Suprapubic skin (tissue), 4 donors: Measurements from ENCODE around the gene GPR176. TPM values are rescaled to one million over a fixed set of nuclear protein-coding genes. Genes with fewer than 3 reads are reported as not detected.

Experiments
- DNase-seq, 2 donors: peaks; one replicate each; pipeline ENCODE4 v3.0.0-alpha.2; 2019; ENCODE audit warnings: low spot score in 2 of 2
- H3K27ac ChIP-seq: fragments of 200-600 bp; sonication (generic); one replicate; pipeline ENCODE4 v1.5.1; 2019
- H3K27me3 ChIP-seq: fragments of 200-600 bp; sonication (generic); one replicate; pipeline ENCODE4 v1.5.1; 2019
- H3K36me3 ChIP-seq: fragments of 200-600 bp; sonication (generic); one replicate; pipeline ENCODE4 v1.5.1; 2019
- H3K4me1 ChIP-seq: fragments of 200-600 bp; sonication (generic); one replicate; pipeline ENCODE4 v1.5.1; 2019
- H3K4me3 ChIP-seq: fragments of 200-600 bp; sonication (generic); one replicate; pipeline ENCODE4 v1.5.1; 2019; ENCODE audit warnings: mild to moderate bottlenecking
- H3K9me3 ChIP-seq: fragments of 200-600 bp; sonication (generic); one replicate; pipeline ENCODE4 v1.5.1; 2019
- CTCF ChIP-seq, 2 donors: fragments of 200-600 bp in 1 of 2; fragments of 450-650 bp in 1 of 2; sonication (generic) in 1 of 2; IDR thresholded peaks; one replicate each; pipeline ENCODE4 v1.5.1; 2016 to 2019; ENCODE audit warnings: antibody characterized with exemption in 2 of 2, mild to moderate bottlenecking in 1 of 2, moderate library complexity in 1 of 2
- EP300 ChIP-seq: sonication (generic); formaldehyde crosslinking; IDR thresholded peaks from one replicate; pipeline ENCODE4 v1.6.1; 2017; ENCODE audit warnings: antibody characterized with exemption
- POLR2A ChIP-seq, 2 donors: fragments of 450-650 bp; IDR thresholded peaks; one replicate each; pipeline ENCODE4 v1.6.1; 2017; ENCODE audit warnings: antibody characterized with exemption in 2 of 2, mild to moderate bottlenecking in 2 of 2, moderate library complexity in 2 of 2
- POLR2AphosphoS5 ChIP-seq, 3 donors: sonication (generic); formaldehyde crosslinking; IDR thresholded peaks; one replicate each; pipeline ENCODE4 v1.6.1; 2017; ENCODE audit warnings: antibody characterized with exemption in 3 of 3
- WGBS: methylation state at CpG from one replicate; pipeline ENCODE4 v1.1.5; 2018; 5-methylcytosine and 5-hydroxymethylcytosine counted together
- total RNA-seq, 4 donors: library from RNA; depleted of rRNA; stranded (reverse); fragments of >200 nt; gene quantifications; one replicate each; pipeline ENCODE4 v1.1.0, GENCODE V29; 2016

The GPR176 gene
- total RNA-seq, 4 donors from 2014 or later: 1.3 to 4.2 (median 2.1) TPM

- H3K4me1 ChIP-seq: peaks cover 30% of the 10 kb centered on the region
Observed at GRCh38 chr15:39783244-39783820, 136.7 kb downstream of the GPR176 start.

GRCh38 chr15:39782441-39783138, 137.5 kb downstream of the GPR176 start, which contains the start of gene FSIP1:
FSIP1 (minus strand) TSS chr15:39782841; CDS start chr15:39776524, 6,317 bp downstream.
- Histone ChIP-seq H3K27me3 (no peaks in the 10 kb centered on the region), H3K9me3 (no peaks in the 10 kb centered on the region), H3K4me3 (peak within 1 kb of the TSS; percentile 72), H3K27ac (peak within 1 kb of the TSS; percentile 63), H3K36me3 (no peaks in the 10 kb centered on the region), H3K4me1 (peaks cover 30% of the 10 kb centered on the region)
- peak; percentile 97 to 98 for DNase-seq
- TF ChIP-seq POLR2A (IDR thresholded peaks at IDR 0.05) (peak in 1 of 2 donors; percentile 45), EP300 (no peak), CTCF (IDR thresholded peaks at IDR 0.05) (no peak), POLR2AphosphoS5 (IDR thresholded peaks at IDR 0.05) (peak in 2 of 3 donors; percentile 6 to 86)
- WGBS: 3% methylated on average over 16 of the region's 64 CpGs

More at GRCh38 chr15:39783244-39783820, 136.7 kb downstream of the GPR176 start:
- TF ChIP-seq POLR2AphosphoS5 (IDR thresholded peaks at IDR 0.05) (no peak), POLR2A (IDR thresholded peaks at IDR 0.05) (no peak), CTCF (IDR thresholded peaks at IDR 0.05) (no peak), EP300 (no peak)
- Histone ChIP-seq H3K27me3 (no peaks in the 10 kb centered on the region), H3K36me3 (no peaks in the 10 kb centered on the region), H3K27ac (peak overlapping the region; percentile 63), H3K9me3 (no peaks in the 10 kb centered on the region), H3K4me3 (peak overlapping the region; percentile 72)
- no peak for DNase-seq
- WGBS: 1% methylated on average over 10 of the region's 10 CpGs

- Histone ChIP-seq H3K27ac (no peak overlapping the region), H3K4me3 (peak overlapping the region; percentile 72), H3K4me1 (peaks cover 30% of the 10 kb centered on the region), H3K9me3 (no peaks in the 10 kb centered on the region), H3K27me3 (no peaks in the 10 kb centered on the region), H3K36me3 (no peaks in the 10 kb centered on the region)
- no peak for TF ChIP-seq POLR2AphosphoS5 (IDR thresholded peaks at IDR 0.05)
- no peak for TF ChIP-seq POLR2A (IDR thresholded peaks at IDR 0.05)
- TF ChIP-seq CTCF (IDR thresholded peaks at IDR 0.05): no peak
- TF ChIP-seq EP300: no peak
- 61% methylated on average over 2 of the region's 2 CpGs for WGBS
- no peak for DNase-seq
Observed at GRCh38 chr15:39781967-39782302, 138.1 kb downstream of the GPR176 start.

GRCh38 chr15:39781147-39781966, 138.7 kb downstream of the GPR176 start:
- TF ChIP-seq POLR2A (IDR thresholded peaks at IDR 0.05) (no peak), CTCF (IDR thresholded peaks at IDR 0.05) (no peak), EP300 (no peak), POLR2AphosphoS5 (IDR thresholded peaks at IDR 0.05) (no peak)
- H3K4me1 ChIP-seq: peaks cover 30% of the 10 kb centered on the region
- no peaks in the 10 kb centered on the region for H3K36me3 ChIP-seq
- H3K27ac ChIP-seq: no peak overlapping the region
- whole genome bisulfite sequencing: 84% methylated on average over 4 of the region's 4 CpGs
- no peaks in the 10 kb centered on the region for H3K9me3 ChIP-seq
- no peak overlapping the region for H3K4me3 ChIP-seq
- DNase-seq: no peak
- H3K27me3 ChIP-seq: no peaks in the 10 kb centered on the region

- 64% methylated on average over 3 of the region's 3 CpGs for WGBS
- DNase-seq: no peak
- H3K4me1 ChIP-seq: peaks cover 3% of the 10 kb centered on the region
- H3K27me3 ChIP-seq: no peaks in the 10 kb centered on the region
- TF ChIP-seq CTCF (IDR thresholded peaks at IDR 0.05): no peak
- no peak for TF ChIP-seq POLR2A (IDR thresholded peaks at IDR 0.05)
- TF ChIP-seq POLR2AphosphoS5 (IDR thresholded peaks at IDR 0.05): no peak
- TF ChIP-seq EP300: no peak
- H3K4me3 ChIP-seq: no peak overlapping the region
- no peak overlapping the region for H3K27ac ChIP-seq
- no peaks in the 10 kb centered on the region for H3K9me3 ChIP-seq
- no peaks in the 10 kb centered on the region for H3K36me3 ChIP-seq
Observed at GRCh38 chr15:39778021-39778420, 142.0 kb downstream of the GPR176 start.
